Prostate gland (tissue), 2 donors: ENCODE measurements around the gene KLHL1. TPM values are rescaled to one million over a fixed set of nuclear protein-coding genes. Genes with fewer than 3 reads are reported as not detected.

Experiments used
- DNase-seq: peaks from one replicate; pipeline ENCODE4 v3.0.0-alpha.2; 2019; ENCODE audit warnings: low spot score
- H3K27ac ChIP-seq, 2 donors: fragments of 200-600 bp; sonication (generic); 2 replicates each; pipeline ENCODE4 v1.5.1; 2017 to 2019
- H3K27me3 ChIP-seq: fragments of 200-600 bp; sonication (generic); replicated peaks from 2 replicates; pipeline ENCODE4 v1.5.1; 2019; ENCODE audit not compliant: insufficient read depth
- H3K36me3 ChIP-seq, 2 donors: fragments of 200-600 bp; sonication (generic); 1 replicate in 1 of 2; 2 replicates in 1 of 2; pipeline versions ENCODE4 v1.5.1 to v1.8.1; 2017 to 2019
- H3K4me1 ChIP-seq: fragments of 200-600 bp; sonication (generic); replicated peaks from 2 replicates; pipeline ENCODE4 v1.5.1; 2019
- H3K4me3 ChIP-seq, 2 donors: fragments of 200-600 bp; sonication (generic); 2 replicates each; pipeline ENCODE4 v1.5.1; 2017 to 2019
- H3K9me3 ChIP-seq: fragments of 200-600 bp; sonication (generic); 2 replicates; pipeline ENCODE4 v1.5.1; 2017
- POLR2A ChIP-seq: fragments of 450-650 bp; IDR thresholded peaks from one replicate; pipeline ENCODE4 v1.6.1; 2016; ENCODE audit warnings: antibody characterized with exemption, mild to moderate bottlenecking
- POLR2AphosphoS5 ChIP-seq: sonication (generic); formaldehyde crosslinking; IDR thresholded peaks from one replicate; pipeline ENCODE4 v1.6.1; 2017; ENCODE audit warnings: antibody characterized with exemption
- WGBS: methylation state at CpG from one replicate; pipeline ENCODE4 v1.1.5; 2018; 5-methylcytosine and 5-hydroxymethylcytosine counted together
- intact Hi-C: fragments of 100-400 bp; cut with DNase I; formaldehyde crosslinking; loops from one replicate; pipeline ENCODE4 v1.14.2; 2022
- total RNA-seq, 2 donors: library from RNA; depleted of rRNA; stranded (reverse); fragments of >200 nt; gene quantifications; one replicate each; pipeline ENCODE4 v1.1.0, GENCODE V29; 2016
- TF ChIP-seq, protein P1 (sequence below), 4 experiments: fragments of 200-600 bp in 2 of 4; fragments of 450-650 bp in 2 of 4; sonication (generic) in 2 of 4; IDR thresholded peaks; 1 replicate in 3 of 4; 2 replicates in 1 of 4; pipeline ENCODE4 v1.5.1; 2016 to 2019; ENCODE audit warnings: antibody characterized with exemption in 4 of 4, mild to moderate bottlenecking in 2 of 4, moderate library complexity in 2 of 4

Gene KLHL1
- total RNA-seq, 2 donors from 2014 or later: 0.28 TPM; not detected in 1

DNA sequence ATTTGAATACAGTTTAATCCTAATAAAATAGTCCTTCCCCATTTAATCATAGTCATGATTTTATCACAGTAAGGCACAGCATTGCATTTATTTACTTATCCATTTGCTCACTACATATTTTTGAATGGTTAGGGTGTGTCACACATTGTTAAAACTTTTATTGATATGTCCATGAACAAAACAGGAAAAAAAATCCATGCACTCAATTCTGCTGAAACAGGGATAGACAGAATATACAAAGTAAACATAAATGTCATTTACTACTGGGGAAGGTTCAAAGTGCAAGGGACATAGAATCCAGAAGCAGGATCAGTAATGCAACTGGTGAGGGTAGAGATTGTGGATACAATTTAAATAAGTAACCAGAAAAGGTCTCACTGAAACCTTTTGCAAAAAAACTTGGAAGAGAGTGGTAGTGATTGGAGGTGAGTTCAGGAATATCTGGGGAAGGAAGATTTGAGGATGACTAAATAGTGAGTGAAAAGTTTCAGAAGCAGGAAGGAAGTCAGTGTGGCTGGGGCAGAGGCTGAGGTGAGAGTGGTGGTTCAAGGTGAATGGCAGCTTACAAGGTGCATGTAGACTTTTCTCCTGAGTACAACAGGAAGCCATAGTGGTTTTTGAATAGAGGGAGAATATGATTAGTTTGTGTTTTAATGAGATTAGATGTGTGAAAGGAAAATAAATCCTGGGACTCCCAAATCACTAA is 387.8 kb downstream of the KLHL1 start:
- Histone ChIP-seq H3K27ac (no peak overlapping the region), H3K36me3 (no peaks in the 10 kb centered on the region), H3K27me3 (no peaks in the 10 kb centered on the region), H3K9me3 (no peaks in the 10 kb centered on the region), H3K4me1 (no peaks in the 10 kb centered on the region), H3K4me3 (no peak overlapping the region)
- TF ChIP-seq POLR2AphosphoS5: no peak
- no peak for TF ChIP-seq POLR2A
- TF ChIP-seq, protein P1, sequence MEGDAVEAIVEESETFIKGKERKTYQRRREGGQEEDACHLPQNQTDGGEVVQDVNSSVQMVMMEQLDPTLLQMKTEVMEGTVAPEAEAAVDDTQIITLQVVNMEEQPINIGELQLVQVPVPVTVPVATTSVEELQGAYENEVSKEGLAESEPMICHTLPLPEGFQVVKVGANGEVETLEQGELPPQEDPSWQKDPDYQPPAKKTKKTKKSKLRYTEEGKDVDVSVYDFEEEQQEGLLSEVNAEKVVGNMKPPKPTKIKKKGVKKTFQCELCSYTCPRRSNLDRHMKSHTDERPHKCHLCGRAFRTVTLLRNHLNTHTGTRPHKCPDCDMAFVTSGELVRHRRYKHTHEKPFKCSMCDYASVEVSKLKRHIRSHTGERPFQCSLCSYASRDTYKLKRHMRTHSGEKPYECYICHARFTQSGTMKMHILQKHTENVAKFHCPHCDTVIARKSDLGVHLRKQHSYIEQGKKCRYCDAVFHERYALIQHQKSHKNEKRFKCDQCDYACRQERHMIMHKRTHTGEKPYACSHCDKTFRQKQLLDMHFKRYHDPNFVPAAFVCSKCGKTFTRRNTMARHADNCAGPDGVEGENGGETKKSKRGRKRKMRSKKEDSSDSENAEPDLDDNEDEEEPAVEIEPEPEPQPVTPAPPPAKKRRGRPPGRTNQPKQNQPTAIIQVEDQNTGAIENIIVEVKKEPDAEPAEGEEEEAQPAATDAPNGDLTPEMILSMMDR (IDR thresholded peaks at IDR 0.05): no peak
- no peak for DNase-seq
- intact Hi-C loops: no loop called here

DNA sequence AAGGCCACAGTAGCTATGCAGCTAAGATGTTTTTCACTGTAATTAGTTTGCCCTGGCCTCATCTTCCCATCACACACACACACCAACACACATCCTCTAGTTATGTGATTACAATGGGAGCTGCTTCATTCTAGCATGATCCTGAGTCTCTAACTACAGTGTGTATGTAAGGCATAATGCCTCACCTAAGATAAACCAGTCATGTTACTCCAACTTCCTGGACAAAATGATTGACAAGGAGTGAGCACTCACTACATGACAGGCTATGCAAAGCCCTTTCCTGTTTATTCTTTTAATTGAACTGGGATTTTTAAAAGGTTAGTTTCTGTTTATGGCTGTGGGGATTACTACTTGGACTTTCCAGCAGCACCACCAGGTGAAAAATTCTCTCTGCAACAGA is 401.4 kb downstream of the KLHL1 start:
- Histone ChIP-seq H3K27me3 (no peaks in the 10 kb centered on the region), H3K9me3 (no peaks in the 10 kb centered on the region), H3K27ac (no peak overlapping the region), H3K4me3 (no peak overlapping the region), H3K4me1 (no peaks in the 10 kb centered on the region), H3K36me3 (no peaks in the 10 kb centered on the region)
- DNase-seq: no peak
- intact Hi-C loops: no loop called here
- TF ChIP-seq POLR2AphosphoS5 (no peak), POLR2A (no peak)
- TF ChIP-seq, protein P1 (IDR thresholded peaks at IDR 0.05): no peak

DNA sequence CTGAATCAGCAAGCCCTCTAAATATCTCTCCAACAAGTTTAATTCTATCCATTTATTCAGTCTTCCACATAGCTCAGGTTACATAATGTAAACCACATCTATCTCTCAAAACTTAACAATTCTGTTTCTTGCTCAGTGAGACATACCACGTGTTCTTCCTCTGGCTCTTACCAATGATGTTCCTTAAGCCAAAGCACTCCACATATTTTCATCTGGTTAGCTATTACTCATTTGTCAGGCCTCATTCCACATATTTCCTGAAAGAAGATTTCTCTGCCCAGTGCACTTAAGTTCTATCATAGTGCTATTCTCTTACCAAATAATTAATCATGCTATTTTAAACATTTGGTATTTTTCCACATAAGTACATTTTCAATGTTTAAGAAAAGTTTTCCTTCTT is 403.9 kb downstream of the KLHL1 start:
- Histone ChIP-seq H3K27me3 (no peaks in the 10 kb centered on the region), H3K9me3 (no peaks in the 10 kb centered on the region), H3K4me1 (no peaks in the 10 kb centered on the region), H3K4me3 (no peak overlapping the region), H3K36me3 (no peaks in the 10 kb centered on the region), H3K27ac (no peak overlapping the region)
- WGBS: 36% methylated on average over 1 of the region's 1 CpG
- TF ChIP-seq POLR2A (no peak), POLR2AphosphoS5 (no peak)
- TF ChIP-seq, protein P1 (IDR thresholded peaks at IDR 0.05): no peak
- intact Hi-C loops: no loop called here
- DNase-seq: no peak

DNA sequence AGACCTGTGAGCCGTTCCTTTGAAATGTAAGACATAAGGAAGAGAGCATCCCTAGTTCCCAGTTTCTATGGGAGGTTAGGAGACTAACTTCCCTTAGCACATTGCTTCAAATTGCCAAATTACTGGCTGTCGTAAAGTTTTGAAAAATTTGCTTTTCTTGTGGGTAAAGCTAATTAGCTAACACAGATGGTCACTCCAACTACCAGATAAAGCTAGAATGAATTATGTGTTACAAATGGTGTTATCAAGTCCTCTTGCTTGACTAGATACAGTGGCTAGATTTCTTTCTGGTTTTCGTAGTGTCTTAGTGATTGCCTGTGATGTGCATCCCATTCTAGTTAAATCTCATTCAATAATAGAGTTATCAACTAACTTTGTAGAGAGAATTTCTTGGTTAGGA is 417.3 kb downstream of the KLHL1 start:
- TF ChIP-seq POLR2AphosphoS5 (no peak), POLR2A (no peak)
- TF ChIP-seq, protein P1 (IDR thresholded peaks at IDR 0.05): no peak
- no peak for DNase-seq
- Histone ChIP-seq H3K4me1 (no peaks in the 10 kb centered on the region), H3K36me3 (no peaks in the 10 kb centered on the region), H3K27ac (no peak overlapping the region), H3K27me3 (no peaks in the 10 kb centered on the region), H3K9me3 (no peaks in the 10 kb centered on the region), H3K4me3 (no peak overlapping the region)
- intact Hi-C loops: no loop called here
- 67% methylated on average over 3 of the region's 3 CpGs for WGBS

DNA sequence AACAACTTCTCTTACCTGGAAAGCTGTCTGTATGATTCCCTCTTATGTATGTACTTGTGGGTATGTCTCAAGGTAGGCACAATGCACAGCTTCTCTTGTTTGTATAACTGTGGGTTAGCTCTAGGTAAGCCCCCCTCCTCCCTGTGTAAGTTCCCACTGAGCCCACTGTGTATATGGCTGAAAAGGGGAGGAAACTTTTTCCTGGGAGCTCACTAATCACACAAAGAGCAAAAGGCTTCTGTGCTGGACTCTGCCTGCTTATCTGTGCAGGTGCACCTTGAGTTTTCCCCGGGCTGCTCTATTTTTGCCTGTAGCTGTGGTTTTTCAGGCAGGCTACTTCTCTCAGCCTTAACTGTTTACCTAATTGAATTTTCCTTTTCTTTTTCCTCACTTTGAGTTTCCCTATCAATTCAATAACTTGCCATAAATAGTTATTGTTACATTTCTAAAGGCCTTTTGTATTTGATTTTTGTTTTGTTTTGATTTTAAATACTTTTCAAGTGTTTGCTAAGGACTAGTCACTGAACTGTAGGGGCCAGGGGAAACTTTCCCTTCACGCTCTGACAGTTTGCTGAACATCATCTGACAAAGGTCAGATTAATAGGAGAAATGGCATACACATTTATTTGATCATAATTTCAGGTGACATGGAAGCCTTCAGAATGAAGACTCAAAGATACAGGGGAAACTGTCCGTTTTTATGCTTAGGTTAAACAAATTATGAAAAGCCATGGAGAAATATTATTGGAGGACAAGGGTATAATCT is 424.1 kb downstream of the KLHL1 start:
- Histone ChIP-seq H3K27me3 (no peaks in the 10 kb centered on the region), H3K4me1 (no peaks in the 10 kb centered on the region), H3K27ac (no peak overlapping the region), H3K4me3 (no peak overlapping the region), H3K36me3 (no peaks in the 10 kb centered on the region), H3K9me3 (no peaks in the 10 kb centered on the region)
- intact Hi-C loops: no loop called here
- TF ChIP-seq POLR2A (no peak), POLR2AphosphoS5 (no peak)
- TF ChIP-seq, protein P1 (IDR thresholded peaks at IDR 0.05): no peak
- DNase-seq: no peak
- WGBS: 73% methylated on average over 3 of the region's 3 CpGs
